Loucy (cell line): ENCODE data around the gene NKAIN2.

Experiments
- EZH2phosphoT487 ChIP-seq: fragments of 200-600 bp; IDR thresholded peaks from 2 replicates; pipeline ENCODE4 v1.6.1; 2018; ENCODE audit warnings: antibody characterized with exemption, mild to moderate bottlenecking, moderate library complexity, borderline replicate concordance
- TF ChIP-seq, protein P1 (sequence below): fragments of 200-600 bp; sonication (generic); conservative IDR thresholded peaks from 2 replicates; pipeline ENCODE4 v1.5.1; 2014; ENCODE audit warnings: mild to moderate bottlenecking, antibody characterized with exemption, low read length

DNA sequence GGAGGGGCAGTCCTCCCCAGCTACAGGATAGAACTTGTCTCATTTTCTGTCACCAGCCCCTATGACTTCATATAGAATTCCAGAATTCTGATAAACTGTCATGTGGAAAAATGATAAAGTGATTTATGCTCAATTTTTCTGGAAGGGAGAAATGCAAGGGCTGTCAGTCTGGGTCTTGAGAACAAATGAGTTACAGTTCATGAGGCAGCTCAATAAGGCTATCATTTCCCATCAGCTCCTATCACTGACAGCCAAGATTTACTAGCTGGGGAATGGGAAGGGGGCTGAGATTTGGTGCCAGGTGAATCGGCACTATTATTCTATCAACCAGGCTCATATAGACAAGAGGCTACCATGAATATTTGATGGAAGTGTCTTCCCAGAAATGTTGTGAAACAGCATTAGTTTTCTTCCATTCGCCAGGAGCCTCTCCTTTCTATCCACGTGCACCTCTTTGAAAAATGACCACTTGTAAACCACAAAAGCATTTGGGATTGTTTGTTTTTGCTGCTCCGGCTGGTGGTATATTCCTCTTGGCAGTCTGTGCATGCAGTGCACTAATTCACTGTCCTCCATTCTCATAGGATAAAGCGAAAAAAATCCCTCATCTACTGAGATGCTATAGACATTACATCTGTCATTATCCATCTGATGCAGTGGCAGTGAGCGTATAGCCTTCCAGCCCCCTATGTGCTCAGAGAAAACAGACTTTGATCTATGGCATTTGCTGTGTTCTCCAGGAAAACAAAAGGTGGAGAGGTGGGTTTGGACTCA is 629.9 kb downstream of the NKAIN2 start:
- TF ChIP-seq, protein P1, sequence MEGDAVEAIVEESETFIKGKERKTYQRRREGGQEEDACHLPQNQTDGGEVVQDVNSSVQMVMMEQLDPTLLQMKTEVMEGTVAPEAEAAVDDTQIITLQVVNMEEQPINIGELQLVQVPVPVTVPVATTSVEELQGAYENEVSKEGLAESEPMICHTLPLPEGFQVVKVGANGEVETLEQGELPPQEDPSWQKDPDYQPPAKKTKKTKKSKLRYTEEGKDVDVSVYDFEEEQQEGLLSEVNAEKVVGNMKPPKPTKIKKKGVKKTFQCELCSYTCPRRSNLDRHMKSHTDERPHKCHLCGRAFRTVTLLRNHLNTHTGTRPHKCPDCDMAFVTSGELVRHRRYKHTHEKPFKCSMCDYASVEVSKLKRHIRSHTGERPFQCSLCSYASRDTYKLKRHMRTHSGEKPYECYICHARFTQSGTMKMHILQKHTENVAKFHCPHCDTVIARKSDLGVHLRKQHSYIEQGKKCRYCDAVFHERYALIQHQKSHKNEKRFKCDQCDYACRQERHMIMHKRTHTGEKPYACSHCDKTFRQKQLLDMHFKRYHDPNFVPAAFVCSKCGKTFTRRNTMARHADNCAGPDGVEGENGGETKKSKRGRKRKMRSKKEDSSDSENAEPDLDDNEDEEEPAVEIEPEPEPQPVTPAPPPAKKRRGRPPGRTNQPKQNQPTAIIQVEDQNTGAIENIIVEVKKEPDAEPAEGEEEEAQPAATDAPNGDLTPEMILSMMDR, result no peak
- no peak for TF ChIP-seq EZH2phosphoT487
